Measurements from ENCODE around the gene TTYH3.

Gene TTYH3

GRCh38 chr7:2710286-2710655, 78.5 kb downstream of the TTYH3 start:
- no peak for DNase-seq (ENCODE audit: low read depth)

- DNase-seq (ENCODE audit: low read depth), result no peak
These were observed 79.2 kb downstream of the TTYH3 start for GRCh38 chr7:2710901-2711551.

- no peak for DNase-seq (ENCODE audit: low read depth)
These were observed 80.3 kb downstream of the TTYH3 start for GRCh38 chr7:2711895-2712675.

GRCh38 chr7:2713370-2713769, 81.6 kb downstream of the TTYH3 start:
- DNase-seq (ENCODE audit: low read depth), result no peak

- no peak for DNase-seq (ENCODE audit: low read depth)
These were observed 82.2 kb downstream of the TTYH3 start for GRCh38 chr7:2713978-2714377.

All from stimulated activated CD8-positive, alpha-beta memory T cell treated with anti-CD3 and anti-CD28 coated beads, Interleukin-4, amount 100 ng/mL, for 24 hours (primary cell).